GM23248 (cell line): ENCODE results near the gene C5orf22. TPM values are rescaled to one million over a fixed set of nuclear protein-coding genes. Genes with fewer than 3 reads are reported as not detected.

Source experiments
- DNase-seq: peaks from one replicate; pipeline ENCODE4 v3.0.0-alpha.2; 2015
- H2AFZ ChIP-seq: fragments of 200-600 bp; sonication (generic); 2 replicates; pipeline ENCODE4 v1.6.1; 2016; ENCODE audit warnings: antibody characterized with exemption
- H3F3A ChIP-seq: fragments of 200-600 bp; sonication (generic); 2 replicates; pipeline ENCODE4 v1.6.1; 2016; ENCODE audit warnings: mild to moderate bottlenecking, antibody characterized with exemption, mixed run types; ENCODE audit not compliant: insufficient read depth
- H3K27ac ChIP-seq: fragments of 200-600 bp; sonication (generic); 2 replicates; pipeline ENCODE4 v1.5.1; 2016; ENCODE audit warnings: mild to moderate bottlenecking
- H3K27me3 ChIP-seq: fragments of 200-600 bp; sonication (generic); replicated peaks from 2 replicates; pipeline ENCODE4 v1.6.1; 2016; ENCODE audit warnings: mild to moderate bottlenecking; ENCODE audit not compliant: insufficient read depth
- H3K36me3 ChIP-seq: fragments of 200-600 bp; sonication (generic); 2 replicates; pipeline ENCODE4 v1.6.1; 2016; ENCODE audit warnings: low read depth, mild to moderate bottlenecking
- H3K4me1 ChIP-seq: fragments of 200-600 bp; sonication (generic); 2 replicates; pipeline ENCODE4 v1.6.1; 2016; ENCODE audit warnings: mild to moderate bottlenecking; ENCODE audit not compliant: insufficient read depth
- H3K4me2 ChIP-seq: fragments of 200-600 bp; sonication (generic); one replicate; pipeline ENCODE4 v1.6.1; 2016; ENCODE audit warnings: mild to moderate bottlenecking; ENCODE audit not compliant: unreplicated experiment
- H3K4me3 ChIP-seq: fragments of 200-600 bp; sonication (generic); 2 replicates; pipeline ENCODE4 v1.5.1; 2016; ENCODE audit warnings: mild to moderate bottlenecking
- H3K79me2 ChIP-seq: fragments of 200-600 bp; sonication (generic); 2 replicates; pipeline ENCODE4 v1.6.1; 2016; ENCODE audit warnings: mild to moderate bottlenecking; ENCODE audit not compliant: insufficient read depth
- H3K9ac ChIP-seq: fragments of 200-600 bp; sonication (generic); 2 replicates; pipeline ENCODE4 v1.6.1; 2016; ENCODE audit warnings: mild to moderate bottlenecking
- H3K9me2 ChIP-seq: fragments of 200-600 bp; sonication (generic); 2 replicates; pipeline ENCODE4 v1.6.1; 2016; ENCODE audit warnings: mixed run types, mild to moderate bottlenecking, moderate library complexity; ENCODE audit not compliant: insufficient read depth
- H3K9me3 ChIP-seq: fragments of 200-600 bp; sonication (generic); one replicate; pipeline ENCODE4 v1.6.1; 2017; ENCODE audit warnings: low read depth
- H4K20me1 ChIP-seq: fragments of 200-600 bp; sonication (generic); 2 replicates; pipeline ENCODE4 v1.6.0; 2016; ENCODE audit not compliant: insufficient read depth
- EZH2 ChIP-seq: fragments of 200-600 bp; sonication (generic); IDR thresholded peaks from 2 replicates; pipeline ENCODE4 v1.6.1; 2018; ENCODE audit warnings: antibody characterized with exemption, mild to moderate bottlenecking; ENCODE audit not compliant: insufficient read depth, poor library complexity, severe bottlenecking
- EZH2phosphoT487 ChIP-seq: fragments of 200-600 bp; sonication (generic); IDR thresholded peaks from 2 replicates; pipeline ENCODE4 v1.6.1; 2018; ENCODE audit warnings: antibody characterized with exemption, moderate library complexity, mild to moderate bottlenecking, low read depth; ENCODE audit not compliant: insufficient read depth
- WGBS, 2 experiments: methylation state at CpG; one replicate each; pipeline ENCODE4 v1.1.6; 2015 to 2017; ENCODE audit warnings: low lambda C conversion rate in 2 of 2, low coverage in 1 of 2; ENCODE audit errors: missing lambda C conversion rate in 2 of 2; 5-methylcytosine and 5-hydroxymethylcytosine counted together
- in situ Hi-C: fragments of 300-500 bp; cut with MboI; formaldehyde crosslinking; loops from 2 replicates; pipeline ENCODE4 v1.15.0; 2020
- polyA plus RNA-seq: library from polyadenylated mRNA; unstranded; fragments of >200 nt; fragmentation: Nextera tagmentation; extraction: Ambion mirVana; gene quantifications from 2 replicates; pipeline ENCODE4 v1.2.1, GENCODE V29; 2016
- total RNA-seq: library from RNA; depleted of rRNA; stranded (reverse); fragments of >200 nt; shearing (Covaris generic); gene quantifications from 2 replicates; pipeline ENCODE4 v1.2.3, GENCODE V29; 2014

C5orf22 gene
- total and polyA plus RNA-seq, 2 experiments from 2014 or later = 17.1 to 20.4 TPM

- no peak overlapping the region for H2AFZ ChIP-seq
Measured at GRCh38 chr5:31577438-31577837, 45.3 kb downstream of the C5orf22 start.

GRCh38 chr5:31579558-31579957 is 47.5 kb downstream of the C5orf22 start:
- Histone ChIP-seq H3K4me1 (no peaks in the 10 kb centered on the region), H3K9ac (no peak overlapping the region), H3K9me3 (no peaks in the 10 kb centered on the region), H3K27ac (no peak overlapping the region), H3K79me2 (no peaks in the 10 kb centered on the region), H3K4me2 (no peak overlapping the region), H3K36me3 (no peaks in the 10 kb centered on the region), H2AFZ (no peak overlapping the region), H3K9me2 (no peaks in the 10 kb centered on the region), H3K4me3 (no peak overlapping the region), H3K27me3 (peaks cover 21% of the 10 kb centered on the region; the same call in 1 of the 2 replicates), H4K20me1 (no peaks in the 10 kb centered on the region), H3F3A (no peaks in the 10 kb centered on the region)
- 82 to 83% methylated on average over 2 of the region's 2 CpGs for WGBS, 2 experiments
- TF ChIP-seq EZH2phosphoT487 (no peak), EZH2 (no peak)
- in situ Hi-C loops = loop anchor here (10.0 kb wide), 1 partner anchor 515 kb away; no protein-coding TSS in a partner anchor
- no peak for DNase-seq

More at GRCh38 chr5:31577438-31577837, 45.3 kb downstream of the C5orf22 start:
- in situ Hi-C loops = loop anchor here (10.0 kb wide), 1 partner anchor 517 kb away; no protein-coding TSS in a partner anchor
- H3K4me3 ChIP-seq = no peak overlapping the region
- H3K9ac ChIP-seq = no peak overlapping the region
- TF ChIP-seq EZH2phosphoT487 (no peak), EZH2 (no peak)
- H3F3A ChIP-seq = no peaks in the 10 kb centered on the region
- H3K27me3 ChIP-seq = peaks cover 15% of the 10 kb centered on the region; the same call in 1 of the 2 replicates
- no peaks in the 10 kb centered on the region for H3K36me3 ChIP-seq
- H3K9me3 ChIP-seq = no peaks in the 10 kb centered on the region
- H4K20me1 ChIP-seq = no peaks in the 10 kb centered on the region
- H3K4me1 ChIP-seq = no peaks in the 10 kb centered on the region
- no peaks in the 10 kb centered on the region for H3K9me2 ChIP-seq
- no peak overlapping the region for H3K4me2 ChIP-seq
- no peaks in the 10 kb centered on the region for H3K79me2 ChIP-seq
- H3K27ac ChIP-seq = no peak overlapping the region
- 87 to 89% methylated on average over 3 of the region's 3 CpGs for WGBS, 2 experiments
- DNase-seq = no peak

GRCh38 chr5:31581498-31582099 is 49.5 kb downstream of the C5orf22 start:
- no peaks in the 10 kb centered on the region for H3K36me3 ChIP-seq
- H3K4me2 ChIP-seq = no peak overlapping the region
- in situ Hi-C loops = loop anchor here (10.0 kb wide), 2 partner anchors 223 to 493 kb away; no protein-coding TSS in a partner anchor
- no peak overlapping the region for H3K27ac ChIP-seq
- H3K4me3 ChIP-seq = no peak overlapping the region
- H4K20me1 ChIP-seq = no peaks in the 10 kb centered on the region
- peaks cover 21% of the 10 kb centered on the region; the same call in 1 of the 2 replicates for H3K27me3 ChIP-seq
- 18 to 21% methylated on average over 3 of the region's 3 CpGs for WGBS, 2 experiments
- DNase-seq = peak; percentile 78
- 0 out of 2 replicates have a peak, but pooled peaks cover 5% of the 10 kb centered on the region for H3F3A ChIP-seq
- H2AFZ ChIP-seq = no peak overlapping the region
- H3K9ac ChIP-seq = no peak overlapping the region
- no peak for TF ChIP-seq EZH2
- no peaks in the 10 kb centered on the region for H3K79me2 ChIP-seq
- no peaks in the 10 kb centered on the region for H3K4me1 ChIP-seq
- no peaks in the 10 kb centered on the region for H3K9me2 ChIP-seq
- H3K9me3 ChIP-seq = no peaks in the 10 kb centered on the region

- Histone ChIP-seq H3K36me3 (no peaks in the 10 kb centered on the region), H3K9me3 (no peaks in the 10 kb centered on the region), H3K4me2 (no peak overlapping the region), H3K27me3 (peaks cover 16% of the 10 kb centered on the region; the same call in 1 of the 2 replicates), H3K9me2 (no peaks in the 10 kb centered on the region), H3K27ac (no peak overlapping the region), H3K4me1 (no peaks in the 10 kb centered on the region), H3F3A (0 out of 2 replicates have a peak, but pooled peaks cover 5% of the 10 kb centered on the region), H3K79me2 (no peaks in the 10 kb centered on the region), H3K4me3 (no peak overlapping the region), H2AFZ (no peak overlapping the region), H4K20me1 (no peaks in the 10 kb centered on the region), H3K9ac (no peak overlapping the region)
- WGBS, 2 experiments = 73 to 84% methylated on average over 2 of the region's 2 CpGs
- DNase-seq = no peak
- in situ Hi-C loops = loop anchor here (10.0 kb wide), 2 partner anchors 222 to 492 kb away; no protein-coding TSS in a partner anchor
- no peak for TF ChIP-seq EZH2
- no peak for TF ChIP-seq EZH2phosphoT487
Measured at GRCh38 chr5:31583129-31583528, 51.0 kb downstream of the C5orf22 start.
